GM12878 (cell line): ENCODE measurements around the gene CHDH. TPM values are rescaled to one million over a fixed set of nuclear protein-coding genes. Genes with fewer than 3 reads are reported as not detected.

Experiments
- ATAC-seq: fragments of 200-7000 bp; cut with Tn5 transposase; 3 replicates; pipeline ENCODE4 v1.9.1; 2020; ENCODE audit warnings: mild to moderate bottlenecking, moderate library complexity
- BruUV-seq: library from RNA; stranded (reverse); fragments of 400-500 nt; replicated peaks from 2 replicates; lab custom pipeline; 2021; lab: Mats Ljungman, UMichigan
- CTCF ChIA-PET: fragments of 300-600 bp; sonication (Branson Sonifier 250); formaldehyde crosslinking; extraction: SDS; loops from one replicate; lab custom pipeline; 2021; ENCODE audit warnings: inconsistent platforms; lab: Yijun Ruan, JAX
- POLR2A ChIA-PET: fragments of 350-600 bp; formaldehyde crosslinking; extraction: SDS; loops from one replicate; lab custom pipeline; 2021; ENCODE audit warnings: inconsistent platforms; lab: Charles Lee
- RAD21 ChIA-PET: fragments of 300-600 bp; sonication (Branson Sonifier 250); formaldehyde crosslinking; loops from one replicate; lab custom pipeline; 2023; ENCODE audit warnings: antibody characterized with exemption; ENCODE audit not compliant: unreplicated experiment; lab: Charles Lee
- SMC1A ChIA-PET: fragments of 300-600 bp; sonication (Branson Sonifier 250); formaldehyde crosslinking; loops from one replicate; lab custom pipeline; 2023; ENCODE audit not compliant: unreplicated experiment, uncharacterized antibody; lab: Charles Lee
- DNase-seq: peaks from one replicate; pipeline ENCODE4 v3.0.0-alpha.2; 2011; ENCODE audit warnings: low read depth, low spot score
- FAIRE-seq: peaks from 3 replicates; lab custom pipeline; 2011; peaks lifted over from hg19 to GRCh38; lab: Jason Lieb, UNC
- H2AFZ ChIP-seq: 2 replicates; pipeline ENCODE4 v1.6.0; 2011; ENCODE audit warnings: low read depth, low read length, control low read depth; ENCODE audit not compliant: control insufficient read depth
- H3K27ac ChIP-seq: 2 replicates; pipeline ENCODE4 v1.5.1; 2011; ENCODE audit warnings: control low read depth; ENCODE audit not compliant: control insufficient read depth, insufficient read depth
- H3K27me3 ChIP-seq, 2 experiments: replicated peaks in 1 of 2; 2 replicates each; pipeline versions ENCODE4 v1.6.0 to v1.6.1; 2011; ENCODE audit warnings: low read length in 1 of 2; ENCODE audit not compliant: control insufficient read depth in 2 of 2, insufficient read depth in 2 of 2
- H3K36me3 ChIP-seq, 2 experiments: 2 replicates each; pipeline ENCODE4 v1.5.1; 2011; ENCODE audit warnings: low read length in 1 of 2; ENCODE audit not compliant: control insufficient read depth in 2 of 2, insufficient read depth in 2 of 2
- H3K4me1 ChIP-seq: 2 replicates; pipeline ENCODE4 v1.6.1; 2011; ENCODE audit warnings: mild to moderate bottlenecking, low read length, moderate library complexity, mixed read lengths; ENCODE audit not compliant: control insufficient read depth, insufficient read depth
- H3K4me2 ChIP-seq: 2 replicates; pipeline ENCODE4 v1.6.0; 2011; ENCODE audit warnings: control low read depth; ENCODE audit not compliant: control insufficient read depth, insufficient read depth
- H3K4me3 ChIP-seq: fragments of 200-600 bp; sonication (generic); 2 replicates; pipeline ENCODE4 v1.5.1; 2016
- H3K79me2 ChIP-seq: 2 replicates; pipeline ENCODE4 v1.6.0; 2011; ENCODE audit warnings: low read length; ENCODE audit not compliant: control insufficient read depth, insufficient read depth
- H3K9ac ChIP-seq: 2 replicates; pipeline ENCODE4 v1.8.0; 2011; ENCODE audit warnings: low read length, control low read depth, mixed read lengths; ENCODE audit not compliant: control insufficient read depth, insufficient read depth
- H3K9me3 ChIP-seq: replicated peaks from 3 replicates; pipeline ENCODE4 v1.5.1; 2011; ENCODE audit warnings: mild to moderate bottlenecking, low read length; ENCODE audit not compliant: control insufficient read depth, insufficient read depth
- H4K20me1 ChIP-seq: 2 replicates; pipeline ENCODE4 v1.6.0; 2011; ENCODE audit not compliant: control insufficient read depth, insufficient read depth
- FOS ChIP-seq: IDR thresholded peaks from 3 replicates; pipeline ENCODE4 v1.6.1; 2011; ENCODE audit warnings: borderline replicate concordance; ENCODE audit not compliant: insufficient read length; ENCODE audit errors: extremely low read depth
- MYC ChIP-seq: IDR thresholded peaks from 2 replicates; pipeline ENCODE4 v1.6.1; 2011; ENCODE audit warnings: mild to moderate bottlenecking, low read length, moderate library complexity, inconsistent platforms; ENCODE audit not compliant: insufficient read depth, insufficient replicate concordance, insufficient read length, severe bottlenecking
- NFYA ChIP-seq: IDR thresholded peaks from 2 replicates; pipeline ENCODE4 v1.6.1; 2011; ENCODE audit warnings: low read depth, mild to moderate bottlenecking, low read length, improper control_type of control experiment, borderline replicate concordance
- SPI1 ChIP-seq: IDR thresholded peaks from 2 replicates; pipeline ENCODE4 v1.6.1; 2011; ENCODE audit warnings: low read depth, mild to moderate bottlenecking, low read length, moderate library complexity, borderline replicate concordance; ENCODE audit not compliant: insufficient read depth
- TCF3 ChIP-seq: IDR thresholded peaks from 2 replicates; pipeline ENCODE4 v1.6.1; 2012; ENCODE audit warnings: low read depth, mild to moderate bottlenecking, low read length, borderline replicate concordance; ENCODE audit not compliant: insufficient read depth
- WGBS: methylation state at CpG from one replicate; pipeline ENCODE4 v1.1.6; 2016; ENCODE audit warnings: low lambda C conversion rate; ENCODE audit not compliant: insufficient replicate concordance, insufficient coverage; ENCODE audit errors: missing lambda C conversion rate; 5-methylcytosine and 5-hydroxymethylcytosine counted together
- in situ Hi-C: fragments of 300-500 bp; cut with MboI; formaldehyde crosslinking; loops from 9 replicates; pipeline ENCODE4 v1.14.3; 2018; ENCODE audit warnings: mixed read lengths
- intact Hi-C: fragments of 100-400 bp; cut with micrococcal nuclease; formaldehyde crosslinking; loops from one replicate; pipeline ENCODE4 v1.14.2; 2022; ENCODE audit not compliant: unreplicated experiment
- polyA plus RNA-seq, 11 experiments: library from polyadenylated mRNA; depleted of rRNA in 4 of 11; unstranded in 6 of 11; stranded (reverse) in 5 of 11; fragments of >200 nt; fragmentation: Nextera tagmentation in 4 of 11; fragmentation: Illumina TruSeq in 1 of 11; extraction: Ambion mirVana in 4 of 11; extraction: Trizol in 1 of 11; gene quantifications; 1 replicate in 1 of 11; 2 replicates in 10 of 11; pipeline versions ENCODE4 v1.2.1 to v1.2.3, GENCODE V29; 2011 to 2016; ENCODE audit warnings: inconsistent platforms in 2 of 11, missing spikeins in 2 of 11, low read depth in 1 of 11
- total RNA-seq, 4 experiments: library from RNA; depleted of rRNA in 3 of 4; stranded (reverse); fragments of >200 nt in 3 of 4; fragmentation: Illumina TruSeq in 1 of 4; extraction: Trizol in 1 of 4; gene quantifications; 2 replicates each; pipeline versions ENCODE4 v1.2.1 to v1.2.3, GENCODE V29; 2013 to 2021
- TF ChIP-seq, protein P1 (sequence below): IDR thresholded peaks from 2 replicates; pipeline ENCODE4 v1.6.1; 2012; ENCODE audit warnings: low read length, inconsistent platforms
- TF ChIP-seq, protein P2 (sequence below): fragments of 450-650 bp; formaldehyde crosslinking; IDR thresholded peaks from 2 replicates; pipeline ENCODE4 v1.4.0; 2020; ENCODE audit warnings: mild to moderate bottlenecking, moderate library complexity
- TF ChIP-seq, protein P3 (sequence below): fragments of 150-350 bp; IDR thresholded peaks from 2 replicates; pipeline ENCODE4 v1.6.1; 2016; ENCODE audit warnings: low read depth, low read length
- TF ChIP-seq, protein P4 (sequence below): fragments of 450-650 bp; formaldehyde crosslinking; IDR thresholded peaks from 2 replicates; pipeline ENCODE4 v1.5.0; 2022; ENCODE audit warnings: mild to moderate bottlenecking, missing genetic modification characterization

Gene CHDH
- total and polyA plus RNA-seq, 10 of the 15 experiments (the other 5 are each of a cell fraction or from before 2014, with no cell fraction given) = 0.95 to 8.3 (median 2.9) TPM

GRCh38 chr3:53820756-53821580 lies 25.3 kb downstream of the CHDH start:
- no peaks in the 10 kb centered on the region for H3K79me2 ChIP-seq
- H3K9ac ChIP-seq = no peak overlapping the region
- ATAC-seq = no peak
- ChIA-PET RAD21 (no interaction called here), CTCF (interaction anchor here (1.0 kb wide), 1 partner anchor 10 kb away, joined by 3 read pairs; no protein-coding TSS in a partner anchor), SMC1A (no interaction called here), POLR2A (no interaction called here)
- H3K4me3 ChIP-seq = no peak overlapping the region
- WGBS = 35% methylated on average over 21 of the region's 21 CpGs
- no peaks in the 10 kb centered on the region for H3K27me3 ChIP-seq
- no peaks in the 10 kb centered on the region for H4K20me1 ChIP-seq
- no peak overlapping the region for H3K27ac ChIP-seq
- H3K9me3 ChIP-seq = no peaks in the 10 kb centered on the region
- intact Hi-C loops (no loop called here), in situ Hi-C loops (no loop called here)
- FAIRE-seq = no peak
- no peak overlapping the region for H3K4me2 ChIP-seq
- H2AFZ ChIP-seq = no peak overlapping the region
- no peaks in the 10 kb centered on the region for H3K4me1 ChIP-seq
- BruUV-seq = no TSS peak
- no peak for DNase-seq
- peaks cover 4% of the 10 kb centered on the region in 2 experiments; a peak in 3 of 4 replicates for H3K36me3 ChIP-seq
- no peak for TF ChIP-seq TCF3
- TF ChIP-seq, protein P1, sequence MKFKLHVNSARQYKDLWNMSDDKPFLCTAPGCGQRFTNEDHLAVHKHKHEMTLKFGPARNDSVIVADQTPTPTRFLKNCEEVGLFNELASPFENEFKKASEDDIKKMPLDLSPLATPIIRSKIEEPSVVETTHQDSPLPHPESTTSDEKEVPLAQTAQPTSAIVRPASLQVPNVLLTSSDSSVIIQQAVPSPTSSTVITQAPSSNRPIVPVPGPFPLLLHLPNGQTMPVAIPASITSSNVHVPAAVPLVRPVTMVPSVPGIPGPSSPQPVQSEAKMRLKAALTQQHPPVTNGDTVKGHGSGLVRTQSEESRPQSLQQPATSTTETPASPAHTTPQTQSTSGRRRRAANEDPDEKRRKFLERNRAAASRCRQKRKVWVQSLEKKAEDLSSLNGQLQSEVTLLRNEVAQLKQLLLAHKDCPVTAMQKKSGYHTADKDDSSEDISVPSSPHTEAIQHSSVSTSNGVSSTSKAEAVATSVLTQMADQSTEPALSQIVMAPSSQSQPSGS = no peak
- TF ChIP-seq, protein P2, sequence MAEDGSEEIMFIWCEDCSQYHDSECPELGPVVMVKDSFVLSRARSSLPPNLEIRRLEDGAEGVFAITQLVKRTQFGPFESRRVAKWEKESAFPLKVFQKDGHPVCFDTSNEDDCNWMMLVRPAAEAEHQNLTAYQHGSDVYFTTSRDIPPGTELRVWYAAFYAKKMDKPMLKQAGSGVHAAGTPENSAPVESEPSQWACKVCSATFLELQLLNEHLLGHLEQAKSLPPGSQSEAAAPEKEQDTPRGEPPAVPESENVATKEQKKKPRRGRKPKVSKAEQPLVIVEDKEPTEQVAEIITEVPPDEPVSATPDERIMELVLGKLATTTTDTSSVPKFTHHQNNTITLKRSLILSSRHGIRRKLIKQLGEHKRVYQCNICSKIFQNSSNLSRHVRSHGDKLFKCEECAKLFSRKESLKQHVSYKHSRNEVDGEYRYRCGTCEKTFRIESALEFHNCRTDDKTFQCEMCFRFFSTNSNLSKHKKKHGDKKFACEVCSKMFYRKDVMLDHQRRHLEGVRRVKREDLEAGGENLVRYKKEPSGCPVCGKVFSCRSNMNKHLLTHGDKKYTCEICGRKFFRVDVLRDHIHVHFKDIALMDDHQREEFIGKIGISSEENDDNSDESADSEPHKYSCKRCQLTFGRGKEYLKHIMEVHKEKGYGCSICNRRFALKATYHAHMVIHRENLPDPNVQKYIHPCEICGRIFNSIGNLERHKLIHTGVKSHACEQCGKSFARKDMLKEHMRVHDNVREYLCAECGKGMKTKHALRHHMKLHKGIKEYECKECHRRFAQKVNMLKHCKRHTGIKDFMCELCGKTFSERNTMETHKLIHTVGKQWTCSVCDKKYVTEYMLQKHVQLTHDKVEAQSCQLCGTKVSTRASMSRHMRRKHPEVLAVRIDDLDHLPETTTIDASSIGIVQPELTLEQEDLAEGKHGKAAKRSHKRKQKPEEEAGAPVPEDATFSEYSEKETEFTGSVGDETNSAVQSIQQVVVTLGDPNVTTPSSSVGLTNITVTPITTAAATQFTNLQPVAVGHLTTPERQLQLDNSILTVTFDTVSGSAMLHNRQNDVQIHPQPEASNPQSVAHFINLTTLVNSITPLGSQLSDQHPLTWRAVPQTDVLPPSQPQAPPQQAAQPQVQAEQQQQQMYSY = no peak
- TF ChIP-seq, protein P3, sequence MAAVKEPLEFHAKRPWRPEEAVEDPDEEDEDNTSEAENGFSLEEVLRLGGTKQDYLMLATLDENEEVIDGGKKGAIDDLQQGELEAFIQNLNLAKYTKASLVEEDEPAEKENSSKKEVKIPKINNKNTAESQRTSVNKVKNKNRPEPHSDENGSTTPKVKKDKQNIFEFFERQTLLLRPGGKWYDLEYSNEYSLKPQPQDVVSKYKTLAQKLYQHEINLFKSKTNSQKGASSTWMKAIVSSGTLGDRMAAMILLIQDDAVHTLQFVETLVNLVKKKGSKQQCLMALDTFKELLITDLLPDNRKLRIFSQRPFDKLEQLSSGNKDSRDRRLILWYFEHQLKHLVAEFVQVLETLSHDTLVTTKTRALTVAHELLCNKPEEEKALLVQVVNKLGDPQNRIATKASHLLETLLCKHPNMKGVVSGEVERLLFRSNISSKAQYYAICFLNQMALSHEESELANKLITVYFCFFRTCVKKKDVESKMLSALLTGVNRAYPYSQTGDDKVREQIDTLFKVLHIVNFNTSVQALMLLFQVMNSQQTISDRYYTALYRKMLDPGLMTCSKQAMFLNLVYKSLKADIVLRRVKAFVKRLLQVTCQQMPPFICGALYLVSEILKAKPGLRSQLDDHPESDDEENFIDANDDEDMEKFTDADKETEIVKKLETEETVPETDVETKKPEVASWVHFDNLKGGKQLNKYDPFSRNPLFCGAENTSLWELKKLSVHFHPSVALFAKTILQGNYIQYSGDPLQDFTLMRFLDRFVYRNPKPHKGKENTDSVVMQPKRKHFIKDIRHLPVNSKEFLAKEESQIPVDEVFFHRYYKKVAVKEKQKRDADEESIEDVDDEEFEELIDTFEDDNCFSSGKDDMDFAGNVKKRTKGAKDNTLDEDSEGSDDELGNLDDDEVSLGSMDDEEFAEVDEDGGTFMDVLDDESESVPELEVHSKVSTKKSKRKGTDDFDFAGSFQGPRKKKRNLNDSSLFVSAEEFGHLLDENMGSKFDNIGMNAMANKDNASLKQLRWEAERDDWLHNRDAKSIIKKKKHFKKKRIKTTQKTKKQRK = no peak
- TF ChIP-seq MYC = no peak
- no peak for TF ChIP-seq FOS
- TF ChIP-seq SPI1 = no peak
- TF ChIP-seq NFYA = no peak
- TF ChIP-seq, protein P4, sequence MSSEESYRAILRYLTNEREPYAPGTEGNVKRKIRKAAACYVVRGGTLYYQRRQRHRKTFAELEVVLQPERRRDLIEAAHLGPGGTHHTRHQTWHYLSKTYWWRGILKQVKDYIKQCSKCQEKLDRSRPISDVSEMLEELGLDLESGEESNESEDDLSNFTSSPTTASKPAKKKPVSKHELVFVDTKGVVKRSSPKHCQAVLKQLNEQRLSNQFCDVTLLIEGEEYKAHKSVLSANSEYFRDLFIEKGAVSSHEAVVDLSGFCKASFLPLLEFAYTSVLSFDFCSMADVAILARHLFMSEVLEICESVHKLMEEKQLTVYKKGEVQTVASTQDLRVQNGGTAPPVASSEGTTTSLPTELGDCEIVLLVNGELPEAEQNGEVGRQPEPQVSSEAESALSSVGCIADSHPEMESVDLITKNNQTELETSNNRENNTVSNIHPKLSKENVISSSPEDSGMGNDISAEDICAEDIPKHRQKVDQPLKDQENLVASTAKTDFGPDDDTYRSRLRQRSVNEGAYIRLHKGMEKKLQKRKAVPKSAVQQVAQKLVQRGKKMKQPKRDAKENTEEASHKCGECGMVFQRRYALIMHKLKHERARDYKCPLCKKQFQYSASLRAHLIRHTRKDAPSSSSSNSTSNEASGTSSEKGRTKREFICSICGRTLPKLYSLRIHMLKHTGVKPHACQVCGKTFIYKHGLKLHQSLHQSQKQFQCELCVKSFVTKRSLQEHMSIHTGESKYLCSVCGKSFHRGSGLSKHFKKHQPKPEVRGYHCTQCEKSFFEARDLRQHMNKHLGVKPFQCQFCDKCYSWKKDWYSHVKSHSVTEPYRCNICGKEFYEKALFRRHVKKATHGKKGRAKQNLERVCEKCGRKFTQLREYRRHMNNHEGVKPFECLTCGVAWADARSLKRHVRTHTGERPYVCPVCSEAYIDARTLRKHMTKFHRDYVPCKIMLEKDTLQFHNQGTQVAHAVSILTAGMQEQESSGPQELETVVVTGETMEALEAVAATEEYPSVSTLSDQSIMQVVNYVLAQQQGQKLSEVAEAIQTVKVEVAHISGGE (CRISPR knock-in tag) = no peak
